Hindlimb muscle (tissue), 1 donor: ENCODE results near the gene ORC3. TPM values are rescaled to one million over a fixed set of nuclear protein-coding genes. Genes with fewer than 3 reads are reported as not detected.

Experiments used
- polyA plus RNA-seq: library from polyadenylated mRNA; unstranded; fragments of 120-200 nt; gene quantifications from one replicate; pipeline ENCODE4 v1.2.1, GENCODE V29; 2013; ENCODE audit not compliant: insufficient read length

The ORC3 gene
- polyA plus RNA-seq, 1 donor: 22.3 TPM

Other genes with a start within 250 kb of the ORC3 start
- 2.0 TPM for gene C6orf163, start 245.3 kb upstream of the ORC3 start, polyA plus RNA-seq
- 0.13 TPM for gene CFAP206, start 182.2 kb upstream of the ORC3 start, polyA plus RNA-seq
- 16.4 TPM for gene SLC35A1, start 117.2 kb upstream of the ORC3 start, polyA plus RNA-seq
- 39.7 TPM for gene RARS2, start 148 bp upstream of the ORC3 start, polyA plus RNA-seq
- 39.5 TPM for gene AKIRIN2, start 112.1 kb downstream of the ORC3 start, polyA plus RNA-seq